ENCODE measurements around the gene HADH. TPM values are rescaled to one million over a fixed set of nuclear protein-coding genes. Genes with fewer than 3 reads are reported as not detected.

HADH gene
- total RNA-seq, 1 experiment from 2014 or later: 47.9 TPM

DNA sequence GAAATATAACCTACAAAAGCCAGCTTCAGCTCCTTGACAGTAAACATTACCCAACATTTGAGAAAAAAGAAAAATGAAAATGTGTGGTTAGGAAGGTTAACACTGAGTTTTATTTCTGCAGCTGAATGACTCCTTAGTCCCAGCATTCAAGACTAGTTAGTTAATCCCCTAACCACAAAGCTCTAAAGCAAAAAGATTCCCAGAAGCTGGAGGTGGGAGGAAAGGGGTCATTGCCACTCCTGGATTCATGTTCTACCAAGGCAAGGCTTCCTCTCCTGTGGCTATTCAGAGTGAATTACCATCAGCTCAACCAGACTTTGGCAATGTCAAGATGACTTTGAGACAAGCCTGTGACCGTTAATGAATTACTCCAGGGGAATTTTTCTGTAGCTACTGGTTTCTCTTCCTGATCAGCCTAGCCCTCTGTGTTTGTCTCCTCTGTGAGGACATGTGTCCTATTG, 63.6 kb downstream of the HADH start:
- no peaks in the 10 kb centered on the region for H3K27me3 Mint-ChIP-seq (ENCODE audit: unreplicated experiment)
- BruUV-seq (replicated peaks): no TSS peak
- peaks cover 10% of the 10 kb centered on the region for H3K4me1 Mint-ChIP-seq (ENCODE audit: low read depth, unreplicated experiment)
- H3K36me3 Mint-ChIP-seq (ENCODE audit: insufficient read depth, unreplicated experiment): no peaks in the 10 kb centered on the region
- intact Hi-C loops (cut with micrococcal nuclease; ENCODE audit: unreplicated experiment): no loop called here
- CTCF ChIA-PET: no interaction called here
- H3K27ac Mint-ChIP-seq (ENCODE audit: unreplicated experiment): no peak overlapping the region
- no peak overlapping the region for H3K4me3 Mint-ChIP-seq (ENCODE audit: low read depth, unreplicated experiment)
- H3K9me3 Mint-ChIP-seq (ENCODE audit: low read depth, unreplicated experiment): no peaks in the 10 kb centered on the region
- TF ChIP-seq, protein P1, sequence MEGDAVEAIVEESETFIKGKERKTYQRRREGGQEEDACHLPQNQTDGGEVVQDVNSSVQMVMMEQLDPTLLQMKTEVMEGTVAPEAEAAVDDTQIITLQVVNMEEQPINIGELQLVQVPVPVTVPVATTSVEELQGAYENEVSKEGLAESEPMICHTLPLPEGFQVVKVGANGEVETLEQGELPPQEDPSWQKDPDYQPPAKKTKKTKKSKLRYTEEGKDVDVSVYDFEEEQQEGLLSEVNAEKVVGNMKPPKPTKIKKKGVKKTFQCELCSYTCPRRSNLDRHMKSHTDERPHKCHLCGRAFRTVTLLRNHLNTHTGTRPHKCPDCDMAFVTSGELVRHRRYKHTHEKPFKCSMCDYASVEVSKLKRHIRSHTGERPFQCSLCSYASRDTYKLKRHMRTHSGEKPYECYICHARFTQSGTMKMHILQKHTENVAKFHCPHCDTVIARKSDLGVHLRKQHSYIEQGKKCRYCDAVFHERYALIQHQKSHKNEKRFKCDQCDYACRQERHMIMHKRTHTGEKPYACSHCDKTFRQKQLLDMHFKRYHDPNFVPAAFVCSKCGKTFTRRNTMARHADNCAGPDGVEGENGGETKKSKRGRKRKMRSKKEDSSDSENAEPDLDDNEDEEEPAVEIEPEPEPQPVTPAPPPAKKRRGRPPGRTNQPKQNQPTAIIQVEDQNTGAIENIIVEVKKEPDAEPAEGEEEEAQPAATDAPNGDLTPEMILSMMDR (IDR thresholded peaks at IDR 0.05; ENCODE audit: unreplicated experiment): no peak
- no peak for DNase-seq

DNA sequence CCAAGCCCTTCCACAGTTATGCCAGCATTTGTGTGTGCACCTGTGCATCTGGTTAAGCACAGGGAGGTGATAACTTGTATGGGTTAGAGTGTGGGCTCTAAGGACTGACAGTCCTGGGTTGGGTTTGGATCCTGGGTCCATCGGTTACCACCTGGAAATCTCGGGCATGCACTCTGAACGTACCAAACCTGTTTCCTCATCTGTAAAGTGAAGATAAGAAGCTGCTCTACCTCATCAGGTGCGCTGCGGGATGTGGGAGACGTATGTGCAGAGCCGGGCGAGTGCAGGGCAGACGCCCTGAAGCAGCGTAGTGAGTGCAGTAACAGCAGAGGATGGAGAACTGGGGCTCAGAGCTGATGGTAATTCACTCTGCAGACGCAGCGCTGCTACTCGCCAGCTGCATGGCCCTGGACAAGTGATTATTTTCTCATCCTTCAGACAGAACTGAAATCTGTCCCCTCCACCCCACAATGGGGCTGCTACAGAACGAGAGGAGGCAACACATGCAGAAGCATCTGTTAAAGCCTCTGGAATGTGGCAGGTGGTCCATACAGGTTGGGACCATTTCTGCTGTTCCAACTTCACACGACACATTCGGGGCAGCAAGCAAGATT, 64.4 kb downstream of the HADH start:
- intact Hi-C loops (cut with micrococcal nuclease; ENCODE audit: unreplicated experiment): no loop called here
- Mint-ChIP-seq H3K36me3 (ENCODE audit: insufficient read depth, unreplicated experiment) (no peaks in the 10 kb centered on the region), H3K9me3 (ENCODE audit: low read depth, unreplicated experiment) (no peaks in the 10 kb centered on the region), H3K4me1 (ENCODE audit: low read depth, unreplicated experiment) (peaks cover 18% of the 10 kb centered on the region), H3K27me3 (ENCODE audit: unreplicated experiment) (no peaks in the 10 kb centered on the region), H3K27ac (ENCODE audit: unreplicated experiment) (no peak overlapping the region), H3K4me3 (ENCODE audit: low read depth, unreplicated experiment) (no peak overlapping the region)
- no peak for DNase-seq
- CTCF ChIA-PET: no interaction called here
- TF ChIP-seq, protein P1 (IDR thresholded peaks at IDR 0.05; ENCODE audit: unreplicated experiment): no peak
- no TSS peak for BruUV-seq (replicated peaks)

DNA sequence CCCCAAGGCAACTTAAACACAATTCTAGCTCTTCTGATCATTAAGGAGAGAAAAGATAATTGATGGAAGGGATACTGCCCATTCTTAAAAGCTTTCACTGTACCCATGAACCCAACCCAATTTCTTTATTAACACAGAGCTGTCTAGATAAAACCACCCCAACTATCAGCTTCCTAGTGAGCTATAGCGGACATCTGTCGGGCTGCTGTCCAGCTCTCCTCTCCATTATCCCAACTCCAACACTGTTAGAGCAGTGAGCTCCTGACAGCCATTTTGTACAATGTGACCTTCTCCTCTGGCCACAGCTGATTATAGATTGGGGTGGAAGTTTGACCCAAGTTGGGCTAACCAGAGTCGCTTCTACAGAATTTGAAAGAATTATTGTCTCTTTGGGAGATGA, 66.1 kb downstream of the HADH start:
- no peaks in the 10 kb centered on the region for H3K36me3 Mint-ChIP-seq (ENCODE audit: insufficient read depth, unreplicated experiment)
- TF ChIP-seq, protein P1 (IDR thresholded peaks at IDR 0.05; ENCODE audit: unreplicated experiment): no peak
- CTCF ChIA-PET: interaction anchor here (1.0 kb wide), 1 partner anchor 24 kb away, joined by 3 read pairs; no protein-coding TSS in a partner anchor
- BruUV-seq (replicated peaks): no TSS peak
- no peak overlapping the region for H3K4me3 Mint-ChIP-seq (ENCODE audit: low read depth, unreplicated experiment)
- no peaks in the 10 kb centered on the region for H3K27me3 Mint-ChIP-seq (ENCODE audit: unreplicated experiment)
- intact Hi-C loops (cut with micrococcal nuclease; ENCODE audit: unreplicated experiment): no loop called here
- no peak overlapping the region for H3K27ac Mint-ChIP-seq (ENCODE audit: unreplicated experiment)
- H3K9me3 Mint-ChIP-seq (ENCODE audit: low read depth, unreplicated experiment): no peaks in the 10 kb centered on the region
- peaks cover 18% of the 10 kb centered on the region for H3K4me1 Mint-ChIP-seq (ENCODE audit: low read depth, unreplicated experiment)
- DNase-seq: no peak

DNA sequence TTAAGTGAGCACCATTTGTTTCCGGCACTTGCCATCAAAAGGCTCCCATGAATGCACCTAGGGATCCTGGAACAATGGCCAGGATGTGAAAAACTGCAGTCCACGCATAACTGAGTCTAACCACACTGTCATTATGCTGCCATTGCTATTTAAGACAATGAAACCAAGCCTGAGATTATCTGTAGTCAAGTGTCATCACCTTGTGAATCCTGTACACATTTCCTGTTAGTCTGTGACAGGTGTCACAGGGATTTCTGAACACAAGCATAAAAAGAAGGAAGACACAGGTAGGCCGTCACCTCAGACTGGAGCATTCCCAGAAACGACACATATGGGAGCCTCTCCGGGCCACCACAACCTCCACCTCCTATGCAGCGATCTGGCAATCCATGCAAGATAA, 66.7 kb downstream of the HADH start:
- TF ChIP-seq, protein P1 (IDR thresholded peaks at IDR 0.05; ENCODE audit: unreplicated experiment): no peak
- intact Hi-C loops (cut with micrococcal nuclease; ENCODE audit: unreplicated experiment): no loop called here
- CTCF ChIA-PET: interaction anchor here (1.0 kb wide), 1 partner anchor 25 kb away, joined by 3 read pairs; no protein-coding TSS in a partner anchor
- no peak for DNase-seq
- peaks cover 18% of the 10 kb centered on the region for H3K4me1 Mint-ChIP-seq (ENCODE audit: low read depth, unreplicated experiment)
- no peaks in the 10 kb centered on the region for H3K36me3 Mint-ChIP-seq (ENCODE audit: insufficient read depth, unreplicated experiment)
- H3K9me3 Mint-ChIP-seq (ENCODE audit: low read depth, unreplicated experiment): no peaks in the 10 kb centered on the region
- no TSS peak for BruUV-seq (replicated peaks)
- H3K27me3 Mint-ChIP-seq (ENCODE audit: unreplicated experiment): no peaks in the 10 kb centered on the region
- H3K4me3 Mint-ChIP-seq (ENCODE audit: low read depth, unreplicated experiment): no peak overlapping the region
- no peak overlapping the region for H3K27ac Mint-ChIP-seq (ENCODE audit: unreplicated experiment)

Measured in Calu3 (cell line).